Activated naive CD4-positive, alpha-beta T cell treated with anti-CD3 and anti-CD28 coated beads, Interleukin-2, amount 50 U/mL, for 24 hours (primary cell): ENCODE results near the gene IL4I1.
"Not testable (repeated sequence)": the region's sequence is repeated elsewhere in the genome, so short reads cannot be mapped to it uniquely, and the experiment has no call there.

ENCODE experiments used
- H3K27ac Mint-ChIP-seq: one replicate; pipeline ENCODE4 v1.8.0; 2021; ENCODE audit warnings: mild to moderate bottlenecking, mixed read lengths
- H3K27me3 Mint-ChIP-seq: one replicate; pipeline ENCODE4 v1.8.0; 2021; ENCODE audit warnings: mixed read lengths
- H3K36me3 Mint-ChIP-seq: one replicate; pipeline ENCODE4 v1.8.0; 2021; ENCODE audit warnings: mixed read lengths
- H3K4me1 Mint-ChIP-seq: one replicate; pipeline ENCODE4 v1.8.0; 2021; ENCODE audit warnings: mixed read lengths
- H3K4me3 Mint-ChIP-seq: one replicate; pipeline ENCODE4 v1.8.0; 2021; ENCODE audit warnings: mild to moderate bottlenecking, mixed read lengths
- H3K9me3 Mint-ChIP-seq: one replicate; pipeline ENCODE4 v1.8.0; 2021; ENCODE audit warnings: mixed read lengths

Gene IL4I1

DNA sequence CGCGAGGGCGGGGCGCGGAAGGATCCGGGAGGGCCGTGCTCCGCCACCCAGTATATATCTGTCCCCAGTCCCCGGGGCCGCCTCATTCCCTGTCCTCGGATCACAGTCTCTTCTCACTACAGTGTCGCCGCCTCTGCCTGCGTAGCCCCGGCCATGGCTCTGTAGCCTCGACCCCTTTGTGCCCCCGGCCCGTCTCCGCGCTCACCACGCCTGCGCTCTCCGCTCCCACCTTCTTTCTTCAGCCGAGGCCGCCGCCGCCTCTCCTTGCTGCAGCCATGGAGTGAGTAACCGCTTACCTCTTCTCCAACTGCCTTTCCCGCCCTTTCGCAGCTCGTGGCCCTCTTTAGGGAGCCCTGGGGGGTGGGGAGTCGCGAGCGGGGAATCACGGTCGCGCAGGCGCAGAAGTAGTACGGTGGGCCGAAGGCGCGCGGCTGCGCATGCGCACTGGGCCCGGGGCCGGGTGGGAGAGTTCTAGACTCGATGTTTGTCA, 32.5 kb upstream of the IL4I1 start, which contains the start of the genes ATF5 and NUP62:
ATF5 (plus strand) TSS at position 85 of the 490 bp plus-strand sequence. CDS start 1,646 bp downstream, outside the sequence.
NUP62 (minus strand) TSS at position 384 of the 490 bp plus-strand sequence. CDS start 19,697 bp downstream, outside the sequence.
- Mint-ChIP-seq H3K9me3 (no peaks in the 10 kb centered on the region), H3K36me3 (peaks cover 27% of the 10 kb centered on the region), H3K4me3 (peak within 1 kb of the TSS; percentile 95), H3K27ac (peak within 1 kb of the TSS; percentile 100), H3K4me1 (peaks cover 62% of the 10 kb centered on the region), H3K27me3 (peaks cover 1% of the 10 kb centered on the region)

DNA sequence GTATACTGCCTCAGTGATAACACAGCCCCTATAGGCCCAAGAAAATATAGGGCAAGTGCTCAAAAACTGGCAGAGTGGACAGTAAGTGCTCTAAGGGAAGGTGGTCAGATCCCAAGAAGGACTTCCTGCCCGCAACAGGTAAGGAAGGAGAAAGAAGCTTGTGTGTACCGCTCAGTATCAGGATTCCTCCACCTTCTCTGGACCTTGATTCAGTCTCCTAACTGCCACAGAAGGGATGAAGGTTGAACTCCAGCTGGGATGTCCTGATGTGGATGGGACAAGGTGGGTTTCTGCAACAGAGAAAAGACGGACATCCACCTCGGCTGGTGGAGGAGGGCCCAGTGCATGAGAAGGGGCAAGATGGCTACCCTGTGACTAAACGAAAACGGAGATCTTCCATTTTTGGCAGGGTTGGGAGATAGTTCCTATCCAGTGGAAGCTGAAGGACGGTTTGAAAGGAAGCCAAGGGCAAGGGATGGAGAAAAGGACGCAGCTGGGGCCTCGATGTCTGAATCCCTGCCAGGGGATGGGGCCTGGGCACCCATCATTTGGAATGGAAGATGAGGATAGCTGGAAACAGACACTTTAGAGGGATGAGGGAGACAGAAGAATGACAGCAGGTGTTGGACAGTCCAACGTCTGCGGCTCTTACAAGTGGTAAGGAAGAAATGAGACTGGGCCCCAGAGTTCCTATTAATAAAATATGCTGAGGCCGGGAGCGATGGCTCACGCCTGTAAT, 31.0 kb upstream of the IL4I1 start:
- Mint-ChIP-seq H3K36me3 (peaks cover 29% of the 10 kb centered on the region), H3K9me3 (no peaks in the 10 kb centered on the region), H3K4me1 (peaks cover 54% of the 10 kb centered on the region), H3K4me3 (peak overlapping the region; percentile 95), H3K27me3 (peaks cover 1% of the 10 kb centered on the region), H3K27ac (peak overlapping the region; percentile 94)

DNA sequence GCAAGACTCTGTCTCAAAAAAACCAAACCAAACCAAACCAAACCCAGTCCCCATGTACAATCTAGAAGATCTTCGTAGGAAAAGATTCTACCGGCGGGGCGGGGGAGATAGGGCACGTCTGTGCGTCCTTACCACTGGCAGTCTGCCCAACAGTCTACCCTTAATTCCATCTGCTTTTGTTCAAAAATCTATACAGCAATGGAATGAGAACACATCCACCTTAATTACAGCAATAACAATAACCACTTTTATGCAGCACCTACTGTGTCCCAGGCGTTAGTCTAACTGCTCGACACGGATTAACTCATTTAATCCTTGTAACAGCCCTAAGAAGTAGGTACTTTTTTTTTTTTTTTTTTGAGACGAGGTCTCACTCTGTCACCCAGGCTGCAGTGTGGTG, 29.8 kb upstream of the IL4I1 start:
- H3K36me3 Mint-ChIP-seq: peaks cover 22% of the 10 kb centered on the region
- peaks cover 1% of the 10 kb centered on the region for H3K27me3 Mint-ChIP-seq
- no peaks in the 10 kb centered on the region for H3K9me3 Mint-ChIP-seq
- peak overlapping the region; percentile 4 for H3K4me3 Mint-ChIP-seq
- peak overlapping the region; percentile 30 for H3K27ac Mint-ChIP-seq
- peaks cover 51% of the 10 kb centered on the region for H3K4me1 Mint-ChIP-seq

GRCh38 chr19:49925486-49925885, 28.8 kb upstream of the IL4I1 start:
- Mint-ChIP-seq H3K4me1 (peaks cover 47% of the 10 kb centered on the region), H3K27ac (no peak overlapping the region), H3K36me3 (peaks cover 19% of the 10 kb centered on the region), H3K9me3 (no peaks in the 10 kb centered on the region), H3K4me3 (peak overlapping the region; percentile 51), H3K27me3 (peaks cover 1% of the 10 kb centered on the region)

DNA sequence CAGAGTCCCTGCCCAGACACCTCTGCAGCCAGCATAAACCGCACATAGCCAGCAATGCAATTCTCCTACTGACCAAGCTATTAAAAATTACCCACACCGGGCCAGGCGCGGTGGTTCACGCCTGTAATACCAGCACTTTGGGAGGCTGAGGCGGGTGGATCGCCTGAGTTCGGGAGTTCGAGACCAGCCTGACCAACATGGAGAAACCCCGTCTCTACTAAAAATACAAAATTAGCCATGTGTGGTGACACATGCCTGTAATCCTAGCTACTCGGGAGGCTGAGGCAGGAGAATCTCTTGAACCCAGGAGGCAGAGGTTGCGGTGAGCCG, 28.2 kb upstream of the IL4I1 start:
- not testable (repeated sequence) for H3K27ac Mint-ChIP-seq, H3K9me3 Mint-ChIP-seq, H3K27me3 Mint-ChIP-seq, H3K4me3 Mint-ChIP-seq
- Mint-ChIP-seq H3K36me3 (peaks cover 15% of the 10 kb centered on the region), H3K4me1 (peaks cover 44% of the 10 kb centered on the region)

- H3K27me3 Mint-ChIP-seq: no peaks in the 10 kb centered on the region
- H3K27ac Mint-ChIP-seq: no peak overlapping the region
- peaks cover 48% of the 10 kb centered on the region for H3K4me1 Mint-ChIP-seq
- H3K36me3 Mint-ChIP-seq: peaks cover 13% of the 10 kb centered on the region
- no peak overlapping the region for H3K4me3 Mint-ChIP-seq
- H3K9me3 Mint-ChIP-seq: no peaks in the 10 kb centered on the region
Observed at GRCh38 chr19:49924004-49924880, 27.6 kb upstream of the IL4I1 start.

GRCh38 chr19:49923055-49924003, 26.6 kb upstream of the IL4I1 start:
- Mint-ChIP-seq H3K4me1 (peaks cover 51% of the 10 kb centered on the region), H3K27me3 (no peaks in the 10 kb centered on the region), H3K4me3 (no peak overlapping the region)

DNA sequence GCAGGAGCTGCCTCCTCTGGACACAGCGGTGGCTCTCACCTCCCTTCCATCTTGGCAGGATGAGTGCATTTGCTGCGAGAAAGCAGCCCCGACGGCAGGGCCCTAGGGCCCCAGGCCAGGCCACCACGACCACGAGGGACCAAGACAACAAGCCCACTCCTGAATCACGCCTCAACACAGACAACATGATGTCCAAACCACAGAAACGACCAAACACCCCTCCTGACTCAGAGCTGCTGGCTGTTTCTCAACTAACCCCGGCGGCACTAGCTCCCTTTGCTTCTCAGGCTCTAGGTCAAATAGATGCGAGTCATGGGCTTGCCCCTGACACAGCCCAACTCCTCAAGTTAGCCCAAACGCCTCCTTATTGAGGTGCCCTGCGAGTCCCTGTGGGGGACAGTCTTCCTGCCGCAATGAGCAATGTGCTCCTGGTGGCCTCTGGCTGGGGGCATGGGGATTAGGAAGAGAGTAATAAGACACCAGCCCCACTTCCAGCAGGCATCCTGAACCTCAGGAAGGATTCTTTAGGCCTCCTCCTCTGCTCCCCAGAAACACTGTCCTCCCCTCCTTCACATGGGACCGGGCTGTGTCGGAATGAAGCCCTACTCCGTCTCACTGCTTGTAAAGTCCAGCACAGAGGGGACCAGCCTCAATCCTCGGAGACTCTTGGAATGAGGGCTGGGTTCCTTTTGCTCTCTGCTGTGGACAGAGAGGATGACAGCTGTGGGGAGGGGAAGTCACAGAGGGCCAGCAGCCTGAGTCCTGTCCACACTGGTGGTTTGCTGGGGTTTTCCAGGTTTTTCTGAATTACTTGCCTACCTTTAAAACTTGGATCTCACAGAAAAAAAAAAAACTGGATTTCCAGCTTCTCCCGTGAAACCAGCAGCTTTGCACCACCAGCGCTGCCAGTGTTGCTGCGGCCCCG, 25.4 kb upstream of the IL4I1 start:
- H3K36me3 Mint-ChIP-seq: peaks cover 4% of the 10 kb centered on the region
- no peak overlapping the region for H3K4me3 Mint-ChIP-seq
- H3K27ac Mint-ChIP-seq: no peak overlapping the region
- H3K4me1 Mint-ChIP-seq: peaks cover 45% of the 10 kb centered on the region
- no peaks in the 10 kb centered on the region for H3K27me3 Mint-ChIP-seq
- H3K9me3 Mint-ChIP-seq: no peaks in the 10 kb centered on the region

More at GRCh38 chr19:49923055-49924003, 26.6 kb upstream of the IL4I1 start:
- no peaks in the 10 kb centered on the region for H3K9me3 Mint-ChIP-seq
- no peak overlapping the region for H3K27ac Mint-ChIP-seq
- H3K36me3 Mint-ChIP-seq: peaks cover 12% of the 10 kb centered on the region

DNA sequence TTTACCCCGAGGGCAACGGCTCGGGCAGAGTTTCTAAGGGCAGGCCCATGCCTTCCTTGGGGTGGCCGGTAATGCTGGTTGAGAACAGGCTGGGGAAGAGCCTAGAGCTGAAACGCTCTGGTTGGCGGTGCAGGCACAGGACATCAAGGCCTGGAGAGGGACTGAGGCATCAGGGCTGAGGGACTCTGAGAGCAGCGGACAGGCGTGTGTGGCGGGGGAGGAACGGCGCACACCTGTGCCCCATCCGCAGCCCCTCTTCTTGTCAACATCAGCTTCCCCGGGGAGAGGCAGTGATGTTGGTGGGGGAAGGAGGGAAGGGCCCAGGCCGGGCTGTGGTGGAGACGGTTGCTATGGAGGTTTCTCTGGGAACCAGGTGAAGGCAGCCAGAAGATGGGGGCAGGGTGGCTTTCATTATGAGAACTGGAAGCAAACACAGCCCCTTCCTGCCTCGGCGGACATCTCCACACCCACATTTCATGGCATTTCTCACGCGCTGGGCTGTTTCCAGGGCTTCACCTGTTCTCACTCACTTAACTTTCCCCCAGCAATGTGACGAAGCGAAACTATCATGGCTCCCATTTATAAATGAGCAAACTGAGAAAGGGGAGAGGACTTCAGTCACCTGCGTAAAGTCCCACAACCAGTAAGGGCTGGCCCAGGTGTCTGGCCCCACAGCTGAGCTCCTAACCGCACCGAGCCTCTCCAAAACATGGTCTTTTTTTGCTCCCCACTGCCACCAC, 24.1 kb upstream of the IL4I1 start:
- Mint-ChIP-seq H3K4me3 (no peak overlapping the region), H3K36me3 (peaks cover 9% of the 10 kb centered on the region), H3K27me3 (no peaks in the 10 kb centered on the region), H3K9me3 (no peaks in the 10 kb centered on the region), H3K27ac (no peak overlapping the region), H3K4me1 (peaks cover 41% of the 10 kb centered on the region)

DNA sequence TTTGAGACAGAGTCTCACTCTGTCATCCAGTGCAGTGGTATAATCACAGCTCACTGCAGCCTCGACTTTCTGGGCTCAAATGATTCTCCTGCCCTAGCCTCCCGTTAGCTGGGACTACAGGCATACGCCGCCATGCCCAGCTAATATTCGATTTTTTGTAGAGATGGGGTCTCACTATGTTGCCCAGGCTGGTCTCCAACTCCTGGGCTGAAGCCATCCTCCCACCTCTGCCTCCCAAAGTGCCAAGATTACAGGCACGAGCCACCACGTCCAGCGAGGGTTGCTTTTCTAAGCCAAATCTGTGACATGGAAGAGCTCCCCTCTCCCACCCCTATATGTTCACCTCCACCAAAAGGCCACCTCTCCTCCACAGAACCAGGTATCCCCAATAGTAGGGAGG, 21.4 kb upstream of the IL4I1 start:
- Mint-ChIP-seq H3K4me3 (no peak overlapping the region), H3K9me3 (no peaks in the 10 kb centered on the region), H3K4me1 (peaks cover 38% of the 10 kb centered on the region), H3K27ac (peak overlapping the region; percentile 30), H3K27me3 (no peaks in the 10 kb centered on the region), H3K36me3 (peaks cover 9% of the 10 kb centered on the region)

- Mint-ChIP-seq H3K4me3 (no peak overlapping the region), H3K36me3 (peaks cover 11% of the 10 kb centered on the region), H3K27ac (peak overlapping the region; percentile 80), H3K27me3 (no peaks in the 10 kb centered on the region), H3K9me3 (no peaks in the 10 kb centered on the region), H3K4me1 (peaks cover 43% of the 10 kb centered on the region)
Observed at GRCh38 chr19:49916839-49917733, 20.4 kb upstream of the IL4I1 start.

DNA sequence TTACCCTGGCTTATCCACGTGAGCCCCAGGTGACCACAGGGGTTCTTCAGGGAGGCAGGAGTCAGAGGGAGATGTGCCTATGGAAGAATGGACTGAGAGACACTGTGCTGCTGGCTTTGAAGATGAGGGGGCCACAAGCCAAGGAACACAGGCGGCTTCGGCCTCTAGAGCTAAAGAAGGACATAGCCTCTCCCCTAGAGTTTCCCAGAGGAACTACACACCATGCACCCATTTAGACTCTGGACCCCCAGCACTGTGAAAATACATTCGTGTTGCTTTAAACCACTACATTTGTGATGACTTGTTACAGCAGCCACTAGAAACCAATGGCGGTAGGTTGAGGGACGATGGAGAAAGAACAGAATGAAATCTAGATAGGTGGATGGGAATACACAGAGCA, 18.6 kb upstream of the IL4I1 start:
- Mint-ChIP-seq H3K4me1 (peaks cover 41% of the 10 kb centered on the region), H3K9me3 (no peaks in the 10 kb centered on the region), H3K27ac (no peak overlapping the region), H3K4me3 (no peak overlapping the region), H3K27me3 (no peaks in the 10 kb centered on the region), H3K36me3 (peaks cover 11% of the 10 kb centered on the region)

- Mint-ChIP-seq H3K27me3 (no peaks in the 10 kb centered on the region), H3K36me3 (peaks cover 11% of the 10 kb centered on the region)
Observed at GRCh38 chr19:49913720-49914119, 17.0 kb upstream of the IL4I1 start.

More at GRCh38 chr19:49913720-49914119, 17.0 kb upstream of the IL4I1 start:
- Mint-ChIP-seq H3K27ac (no peak overlapping the region), H3K4me3 (no peak overlapping the region), H3K4me1 (peaks cover 35% of the 10 kb centered on the region), H3K9me3 (no peaks in the 10 kb centered on the region)
